Liver (tissue), 9 donors: ENCODE data around the gene EGFR. TPM values are rescaled to one million over a fixed set of nuclear protein-coding genes. Genes with fewer than 3 reads are reported as not detected.
A peak's percentile ranks its signal among the peaks of the same experiment; 100 is the strongest.

Experiments used
- DNase-seq: peaks from one replicate; pipeline ENCODE4 v3.0.0-alpha.2; 2017; ENCODE audit warnings: low spot score
- H3K27ac ChIP-seq, 2 donors: one replicate each; pipeline ENCODE4 v1.7.0; 2013; ENCODE audit warnings: inconsistent platforms in 2 of 2, low read length in 2 of 2, control low read depth in 1 of 2, low read depth in 1 of 2, mild to moderate bottlenecking in 1 of 2
- H3K27me3 ChIP-seq, 4 donors: one replicate each; pipeline versions ENCODE4 v1.6.1 to v1.7.0; 2013; ENCODE audit warnings: low read length in 3 of 4, inconsistent platforms in 1 of 4, mild to moderate bottlenecking in 1 of 4, moderate library complexity in 1 of 4; ENCODE audit not compliant: control insufficient read depth in 4 of 4, insufficient read depth in 4 of 4
- H3K36me3 ChIP-seq, 4 donors: one replicate each; pipeline versions ENCODE4 v1.6.1 to v1.7.0; 2013; ENCODE audit warnings: low read length in 3 of 4, mild to moderate bottlenecking in 3 of 4, low read depth in 1 of 4, moderate library complexity in 1 of 4; ENCODE audit not compliant: control insufficient read depth in 4 of 4, insufficient read depth in 3 of 4
- H3K4me1 ChIP-seq, 4 donors: one replicate each; pipeline versions ENCODE4 v1.6.1 to v1.7.0; 2013; ENCODE audit warnings: low read length in 3 of 4, mild to moderate bottlenecking in 3 of 4, moderate library complexity in 1 of 4; ENCODE audit not compliant: control insufficient read depth in 4 of 4, insufficient read depth in 4 of 4
- H3K4me3 ChIP-seq, 3 donors: one replicate each; pipeline versions ENCODE4 v1.6.1 to v1.7.0; 2013; ENCODE audit warnings: low read length in 3 of 3, control low read depth in 1 of 3, low read depth in 1 of 3, mild to moderate bottlenecking in 1 of 3
- H3K9ac ChIP-seq, 2 donors: one replicate each; pipeline ENCODE4 v1.7.0; 2013; ENCODE audit warnings: low read length in 2 of 2, mild to moderate bottlenecking in 2 of 2, moderate library complexity in 2 of 2, control low read depth in 1 of 2, low read depth in 1 of 2
- H3K9me3 ChIP-seq, 4 donors: one replicate each; pipeline versions ENCODE4 v1.6.1 to v1.7.0; 2013; ENCODE audit warnings: low read length in 3 of 4; ENCODE audit not compliant: control insufficient read depth in 4 of 4
- EGR1 ChIP-seq, 2 donors: IDR thresholded peaks; 2 replicates each; pipeline ENCODE4 v1.6.1; 2016 to 2018; ENCODE audit warnings: antibody characterized with exemption in 2 of 2, low read depth in 2 of 2
- FOXA1 ChIP-seq: IDR thresholded peaks from 2 replicates; pipeline ENCODE4 v1.6.1; 2016; ENCODE audit warnings: antibody characterized with exemption
- FOXA2 ChIP-seq: IDR thresholded peaks from 2 replicates; pipeline ENCODE4 v1.6.1; 2016; ENCODE audit warnings: antibody characterized with exemption
- GABPA ChIP-seq, 2 donors: IDR thresholded peaks in 1 of 2; conservative IDR thresholded peaks in 1 of 2; 2 replicates each; pipeline ENCODE4 v1.6.1; 2016; ENCODE audit warnings: antibody characterized with exemption in 2 of 2, mild to moderate bottlenecking in 1 of 2, moderate library complexity in 1 of 2
- JUND ChIP-seq, 2 donors: IDR thresholded peaks; 2 replicates each; pipeline ENCODE4 v1.6.1; 2016; ENCODE audit warnings: antibody characterized with exemption in 2 of 2
- MAX ChIP-seq: IDR thresholded peaks from 2 replicates; pipeline ENCODE4 v1.6.1; 2016; ENCODE audit warnings: antibody characterized with exemption
- NR2F2 ChIP-seq: IDR thresholded peaks from 2 replicates; pipeline ENCODE4 v1.6.1; 2016; ENCODE audit warnings: antibody characterized with exemption
- RAD21 ChIP-seq, 2 donors: IDR thresholded peaks; 2 replicates each; pipeline ENCODE4 v1.6.1; 2016; ENCODE audit warnings: antibody characterized with exemption in 2 of 2, mild to moderate bottlenecking in 2 of 2
- REST ChIP-seq: IDR thresholded peaks from 2 replicates; pipeline ENCODE4 v1.6.1; 2016; ENCODE audit warnings: antibody characterized with exemption, mild to moderate bottlenecking
- RXRA ChIP-seq, 2 donors: IDR thresholded peaks; 2 replicates each; pipeline ENCODE4 v1.6.1; 2017 to 2018; ENCODE audit warnings: antibody characterized with exemption in 2 of 2, mild to moderate bottlenecking in 1 of 2
- SP1 ChIP-seq: IDR thresholded peaks from 2 replicates; pipeline ENCODE4 v1.6.1; 2018; ENCODE audit warnings: antibody characterized with exemption, mild to moderate bottlenecking
- TAF1 ChIP-seq: conservative IDR thresholded peaks from 2 replicates; pipeline ENCODE4 v1.6.1; 2016; ENCODE audit warnings: antibody characterized with exemption, mild to moderate bottlenecking
- WGBS: extraction: QIAGEN DNeasy Blood & Tissue Kit; methylation state at CpG from one replicate; pipeline ENCODE4 v1.1.7; 2013; 5-methylcytosine and 5-hydroxymethylcytosine counted together
- polyA plus RNA-seq, 2 donors: library from polyadenylated mRNA; stranded (reverse) in 1 of 2; unstranded in 1 of 2; fragments of 200-250 nt in 1 of 2; fragments of >200 nt in 1 of 2; fragmentation: Nextera tagmentation in 1 of 2; extraction: Ambion mirVana in 1 of 2; gene quantifications; one replicate each; pipeline versions ENCODE4 v1.2.1 to v1.2.3, GENCODE V29; 2013 to 2015
- total RNA-seq, 2 donors: library from RNA; depleted of rRNA; stranded (reverse); fragments of >200 nt; gene quantifications; one replicate each; pipeline ENCODE4 v1.2.3, GENCODE V29; 2014
- TF ChIP-seq, protein P1 (sequence below): IDR thresholded peaks from 2 replicates; pipeline ENCODE4 v1.6.1; 2016; ENCODE audit warnings: antibody characterized with exemption
- donor health status: healthy.
- donor health status: healthy.
- donor health status: healthy.
- donor health status: healthy.
- donor health status: healthy.

The EGFR gene
- total and polyA plus RNA-seq, 4 donors, result 22.6 to 37.0 (median 27.7) TPM

GRCh38 chr7:55072251-55072650 is 53.4 kb downstream of the EGFR start:
- Histone ChIP-seq H3K27me3 (no peaks in the 10 kb centered on the region), H3K9ac (no peak overlapping the region), H3K27ac (no peak overlapping the region), H3K4me1 (peaks cover 5 to 78% (median 49%) of the 10 kb centered on the region in 4 donors), H3K4me3 (no peak overlapping the region), H3K36me3 (no peaks in the 10 kb centered on the region), H3K9me3 (no peaks in the 10 kb centered on the region)
- TF ChIP-seq TAF1 (no peak), FOXA2 (no peak), GABPA (IDR thresholded peaks at IDR 0.05 in 1 of 2, conservative IDR thresholded peaks at IDR 0.05 in 1 of 2) (no peak), RAD21 (IDR thresholded peaks at IDR 0.05) (no peak), MAX (no peak), REST (no peak), SP1 (no peak), EGR1 (IDR thresholded peaks at IDR 0.05; ENCODE audit: low read depth in 2 of 2) (no peak), NR2F2 (no peak), FOXA1 (no peak)
- TF ChIP-seq, protein P1, sequence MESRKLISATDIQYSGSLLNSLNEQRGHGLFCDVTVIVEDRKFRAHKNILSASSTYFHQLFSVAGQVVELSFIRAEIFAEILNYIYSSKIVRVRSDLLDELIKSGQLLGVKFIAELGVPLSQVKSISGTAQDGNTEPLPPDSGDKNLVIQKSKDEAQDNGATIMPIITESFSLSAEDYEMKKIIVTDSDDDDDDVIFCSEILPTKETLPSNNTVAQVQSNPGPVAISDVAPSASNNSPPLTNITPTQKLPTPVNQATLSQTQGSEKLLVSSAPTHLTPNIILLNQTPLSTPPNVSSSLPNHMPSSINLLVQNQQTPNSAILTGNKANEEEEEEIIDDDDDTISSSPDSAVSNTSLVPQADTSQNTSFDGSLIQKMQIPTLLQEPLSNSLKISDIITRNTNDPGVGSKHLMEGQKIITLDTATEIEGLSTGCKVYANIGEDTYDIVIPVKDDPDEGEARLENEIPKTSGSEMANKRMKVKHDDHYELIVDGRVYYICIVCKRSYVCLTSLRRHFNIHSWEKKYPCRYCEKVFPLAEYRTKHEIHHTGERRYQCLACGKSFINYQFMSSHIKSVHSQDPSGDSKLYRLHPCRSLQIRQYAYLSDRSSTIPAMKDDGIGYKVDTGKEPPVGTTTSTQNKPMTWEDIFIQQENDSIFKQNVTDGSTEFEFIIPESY, result no peak
- 90% methylated on average over 4 of the region's 4 CpGs for WGBS
- no peak for DNase-seq

DNA sequence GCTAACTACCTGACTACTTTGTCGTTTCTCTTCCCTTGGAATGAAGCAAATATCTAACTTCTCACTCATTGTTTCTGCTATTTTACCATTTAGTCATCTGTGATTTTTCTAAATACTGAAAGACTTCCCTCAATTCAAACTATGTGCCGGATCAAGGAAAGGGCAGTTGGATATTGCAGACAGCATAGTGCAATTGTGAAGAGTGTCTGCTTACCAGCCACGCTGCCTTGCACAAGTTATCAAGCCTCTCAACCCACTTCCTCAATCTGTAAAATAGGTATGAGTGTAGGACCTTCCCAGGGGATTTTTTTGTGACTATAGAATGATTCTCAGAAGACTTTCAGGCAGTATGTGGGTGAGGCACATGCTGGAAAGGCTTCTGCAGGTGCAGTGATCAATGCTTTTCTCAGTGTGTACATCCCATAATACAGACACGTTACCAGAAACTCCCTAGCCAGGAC is 54.3 kb downstream of the EGFR start:
- H3K36me3 ChIP-seq, result no peaks in the 10 kb centered on the region
- no peak overlapping the region for H3K9ac ChIP-seq
- H3K4me3 ChIP-seq, result no peak overlapping the region
- 67% methylated on average over 4 of the region's 4 CpGs for WGBS
- peaks cover 8 to 82% (median 56%) of the 10 kb centered on the region in 4 donors for H3K4me1 ChIP-seq
- H3K27me3 ChIP-seq, result no peaks in the 10 kb centered on the region
- TF ChIP-seq EGR1 (IDR thresholded peaks at IDR 0.05; ENCODE audit: low read depth in 2 of 2) (no peak), JUND (IDR thresholded peaks at IDR 0.05) (no peak), RXRA (IDR thresholded peaks at IDR 0.05) (no peak), NR2F2 (no peak), MAX (no peak)
- H3K9me3 ChIP-seq, result no peaks in the 10 kb centered on the region
- DNase-seq, result no peak
- H3K27ac ChIP-seq, result peak overlapping the region; percentile 5 to 73
